Activated CD8-positive, alpha-beta T cell treated with anti-CD3 and anti-CD28 coated beads for 36 hours (primary cell): ENCODE data around the gene VWA1. TPM values are rescaled to one million over a fixed set of nuclear protein-coding genes. Genes with fewer than 3 reads are reported as not detected.
"Not testable (repeated sequence)": the region's sequence is repeated elsewhere in the genome, so short reads cannot be mapped to it uniquely, and the experiment has no call there.

Experiments used
- ATAC-seq: fragments of 200-7000 bp; cut with Tn5 transposase; one replicate; pipeline ENCODE4 v1.10.0; 2021; ENCODE audit warnings: mild to moderate bottlenecking, moderate library complexity
- CTCF ChIA-PET: fragments of 350-600 bp; sonication (Branson Sonifier 250); formaldehyde crosslinking; loops from one replicate; lab custom pipeline; 2021; ENCODE audit warnings: antibody characterized with exemption; lab: Charles Lee
- POLR2A ChIA-PET: fragments of 350-600 bp; sonication (Branson Sonifier 250); formaldehyde crosslinking; loops from one replicate; lab custom pipeline; 2021; ENCODE audit warnings: antibody characterized with exemption; lab: Charles Lee
- DNase-seq: peaks from one replicate; pipeline ENCODE4 v3.0.0-alpha.2; 2020
- H3K27ac Mint-ChIP-seq: one replicate; pipeline ENCODE4 v1.8.0; 2021; ENCODE audit warnings: mild to moderate bottlenecking, mixed read lengths
- H3K27me3 Mint-ChIP-seq: one replicate; pipeline ENCODE4 v1.8.0; 2021; ENCODE audit warnings: mixed read lengths
- H3K36me3 Mint-ChIP-seq: one replicate; pipeline ENCODE4 v1.8.0; 2021; ENCODE audit warnings: low read depth, mixed read lengths
- H3K4me1 Mint-ChIP-seq: one replicate; pipeline ENCODE4 v1.8.0; 2021; ENCODE audit warnings: low read depth, mixed read lengths
- H3K4me3 Mint-ChIP-seq: one replicate; pipeline ENCODE4 v1.8.0; 2021; ENCODE audit warnings: mild to moderate bottlenecking, moderate library complexity, mixed read lengths
- H3K9me3 Mint-ChIP-seq: one replicate; pipeline ENCODE4 v1.8.0; 2021; ENCODE audit warnings: mixed read lengths
- CTCF ChIP-seq: fragments of 200-600 bp; IDR thresholded peaks from one replicate; pipeline ENCODE4 v1.8.0; 2022; ENCODE audit warnings: antibody characterized with exemption, mild to moderate bottlenecking
- intact Hi-C: fragments of 100-400 bp; cut with micrococcal nuclease; formaldehyde crosslinking; loops from one replicate; pipeline ENCODE4 v1.10.0; 2022
- total RNA-seq, 2 experiments: library from RNA; stranded (reverse); gene quantifications; one replicate each; pipeline ENCODE4 v1.2.3, GENCODE V29; 2021

The VWA1 gene
- total RNA-seq, 2 experiments from 2014 or later = 0.72 to 0.97 TPM

- intact Hi-C loops = no loop called here
- H3K4me1 Mint-ChIP-seq = peaks cover 7% of the 10 kb centered on the region
- peaks cover 21% of the 10 kb centered on the region for H3K27me3 Mint-ChIP-seq
- no peak overlapping the region for H3K4me3 Mint-ChIP-seq
- no peak for TF ChIP-seq CTCF
- no peaks in the 10 kb centered on the region for H3K36me3 Mint-ChIP-seq
- ATAC-seq (no peak), DNase-seq (no peak)
- no peaks in the 10 kb centered on the region for H3K9me3 Mint-ChIP-seq
- ChIA-PET CTCF (no interaction called here), POLR2A (no interaction called here)
- no peak overlapping the region for H3K27ac Mint-ChIP-seq
These were observed 7.3 kb upstream of the VWA1 start for GRCh38 chr1:1428174-1428573.

- H3K27me3 Mint-ChIP-seq = peaks cover 20% of the 10 kb centered on the region
- POLR2A ChIA-PET, H3K4me1 Mint-ChIP-seq, H3K4me3 Mint-ChIP-seq, intact Hi-C loops, H3K27ac Mint-ChIP-seq, ATAC-seq, H3K36me3 Mint-ChIP-seq, DNase-seq, H3K9me3 Mint-ChIP-seq: not testable (repeated sequence)
- CTCF ChIA-PET = interaction anchor here (0.7 kb wide), 1 partner anchor 12 kb away, joined by 3 read pairs; no protein-coding TSS in a partner anchor
These were observed 6.5 kb upstream of the VWA1 start for GRCh38 chr1:1428967-1429366.

- POLR2A ChIA-PET = no interaction called here
- intact Hi-C loops = no loop called here
- Mint-ChIP-seq H3K27me3 (peaks cover 20% of the 10 kb centered on the region), H3K4me3 (no peak overlapping the region), H3K9me3 (no peaks in the 10 kb centered on the region), H3K27ac (no peak overlapping the region), H3K36me3 (no peaks in the 10 kb centered on the region), H3K4me1 (peaks cover 8% of the 10 kb centered on the region)
- DNase-seq = no peak
- CTCF ChIA-PET = interaction anchor here (0.7 kb wide), 1 partner anchor 12 kb away, joined by 3 read pairs; no protein-coding TSS in a partner anchor
- no peak for ATAC-seq
- no peak for TF ChIP-seq CTCF
These were observed 5.8 kb upstream of the VWA1 start for GRCh38 chr1:1429671-1430073.

- Mint-ChIP-seq H3K4me3 (no peak overlapping the region), H3K36me3 (no peaks in the 10 kb centered on the region), H3K27me3 (peaks cover 23% of the 10 kb centered on the region), H3K27ac (no peak overlapping the region), H3K9me3 (no peaks in the 10 kb centered on the region), H3K4me1 (peaks cover 12% of the 10 kb centered on the region)
- DNase-seq (no peak), ATAC-seq (no peak)
- CTCF ChIA-PET = interaction anchor here (1.2 kb wide), 1 partner anchor 10 kb away, joined by 3 read pairs; no protein-coding TSS in a partner anchor
- TF ChIP-seq CTCF = no peak
- POLR2A ChIA-PET = no interaction called here
- intact Hi-C loops = no loop called here
These were observed 5.1 kb upstream of the VWA1 start for GRCh38 chr1:1430114-1430982.

GRCh38 chr1:1430992-1431844 lies 4.3 kb upstream of the VWA1 start:
- CTCF ChIA-PET = interaction anchor here (0.5 to 1.2 kb wide), 2 partner anchors 9 to 10 kb away, joined by 3 read pairs; no protein-coding TSS in a partner anchor
- ATAC-seq (no peak), DNase-seq (no peak)
- H3K27me3 Mint-ChIP-seq = peaks cover 19% of the 10 kb centered on the region
- H3K36me3 Mint-ChIP-seq = no peaks in the 10 kb centered on the region
- H3K27ac Mint-ChIP-seq = no peak overlapping the region
- H3K4me3 Mint-ChIP-seq = no peak overlapping the region
- peaks cover 13% of the 10 kb centered on the region for H3K4me1 Mint-ChIP-seq
- intact Hi-C loops = no loop called here
- POLR2A ChIA-PET = no interaction called here
- TF ChIP-seq CTCF = no peak
- H3K9me3 Mint-ChIP-seq = no peaks in the 10 kb centered on the region
